PC-9 (cell line): ENCODE results near the gene TGFBI. TPM values are rescaled to one million over a fixed set of nuclear protein-coding genes. Genes with fewer than 3 reads are reported as not detected.

Source experiments
- BruUV-seq: library from RNA; stranded (reverse); fragments of 400-500 nt; replicated peaks from 2 replicates; lab custom pipeline; 2021; lab: Mats Ljungman, UMichigan
- CTCF ChIA-PET: fragments of 300-600 bp; sonication (Branson Sonifier 250); formaldehyde crosslinking; loops from one replicate; lab custom pipeline; 2022; ENCODE audit warnings: antibody characterized with exemption; lab: Charles Lee
- POLR2A ChIA-PET: fragments of 300-600 bp; sonication (Branson Sonifier 250); formaldehyde crosslinking; loops from one replicate; lab custom pipeline; 2022; ENCODE audit warnings: antibody characterized with exemption; ENCODE audit not compliant: unreplicated experiment; lab: Charles Lee
- DNase-seq, 2 experiments: peaks; one replicate each; pipeline versions ENCODE4 v3.0.0 to v3.0.0-alpha.2; 2015 to 2022; ENCODE audit warnings: mixed read lengths in 1 of 2
- H2AFZ ChIP-seq: fragments of 200-600 bp; sonication (generic); 2 replicates; pipeline ENCODE4 v1.8.1; 2017; ENCODE audit warnings: antibody characterized with exemption
- H3F3A ChIP-seq: fragments of 200-600 bp; sonication (generic); 2 replicates; pipeline ENCODE4 v1.8.1; 2017; ENCODE audit warnings: antibody characterized with exemption, mild to moderate bottlenecking, low read depth; ENCODE audit not compliant: insufficient read depth
- H3K27ac ChIP-seq: fragments of 200-600 bp; sonication (generic); 2 replicates; pipeline ENCODE4 v1.6.1; 2016; ENCODE audit warnings: mixed run types
- H3K27me3 ChIP-seq: fragments of 200-600 bp; sonication (generic); 2 replicates; pipeline ENCODE4 v1.6.1; 2016; ENCODE audit warnings: low read depth, mixed run types; ENCODE audit not compliant: insufficient read depth
- H3K36me3 ChIP-seq: fragments of 200-600 bp; sonication (generic); 2 replicates; pipeline ENCODE4 v1.6.1; 2016; ENCODE audit warnings: low read depth, mixed run types
- H3K4me1 ChIP-seq: fragments of 200-600 bp; sonication (generic); replicated peaks from 2 replicates; pipeline ENCODE4 v1.6.1; 2016; ENCODE audit warnings: mixed run types; ENCODE audit not compliant: insufficient read depth
- H3K4me2 ChIP-seq: fragments of 200-600 bp; sonication (generic); 2 replicates; pipeline ENCODE4 v1.6.1; 2017; ENCODE audit warnings: mixed run types
- H3K4me3 ChIP-seq: fragments of 200-600 bp; sonication (generic); 2 replicates; pipeline ENCODE4 v1.6.1; 2016; ENCODE audit warnings: mixed run types
- H3K79me2 ChIP-seq: fragments of 200-600 bp; sonication (generic); 2 replicates; pipeline ENCODE4 v1.6.1; 2017; ENCODE audit warnings: low read depth, mixed run types
- H3K9me2 ChIP-seq: fragments of 200-600 bp; sonication (generic); 2 replicates; pipeline ENCODE4 v1.8.1; 2017; ENCODE audit warnings: mild to moderate bottlenecking; ENCODE audit not compliant: insufficient read depth
- H3K9me3 ChIP-seq: fragments of 200-600 bp; sonication (generic); 2 replicates; pipeline ENCODE4 v1.8.1; 2016; ENCODE audit warnings: low read depth; ENCODE audit not compliant: insufficient read depth
- H4K20me1 ChIP-seq: fragments of 200-600 bp; sonication (generic); 2 replicates; pipeline ENCODE4 v1.8.1; 2017; ENCODE audit not compliant: insufficient read depth
- CTCF ChIP-seq: fragments of 200-600 bp; sonication (generic); conservative IDR thresholded peaks from 2 replicates; pipeline ENCODE4 v1.6.1; 2017; ENCODE audit warnings: mixed run types, antibody characterized with exemption, mild to moderate bottlenecking, moderate library complexity
- EZH2 ChIP-seq: fragments of 200-600 bp; sonication (generic); IDR thresholded peaks from 2 replicates; pipeline ENCODE4 v1.8.0; 2017; ENCODE audit warnings: antibody characterized with exemption, low read depth
- intact Hi-C: fragments of 100-400 bp; cut with micrococcal nuclease; formaldehyde crosslinking; loops from one replicate; pipeline ENCODE4 v1.10.0; 2022; ENCODE audit not compliant: unreplicated experiment
- total RNA-seq: library from RNA; stranded (reverse); gene quantifications from 2 replicates; pipeline ENCODE4 v1.2.3, GENCODE V29; 2021

The TGFBI gene
- total RNA-seq, 1 experiment from 2014 or later: 437 TPM

GRCh38 chr5:135986891-135987401 is 41.8 kb upstream of the TGFBI start:
- Histone ChIP-seq H4K20me1 (no peaks in the 10 kb centered on the region), H3K4me2 (no peak overlapping the region), H3K4me3 (no peak overlapping the region), H3K9me2 (no peaks in the 10 kb centered on the region), H3K79me2 (no peaks in the 10 kb centered on the region), H3K4me1 (no peaks in the 10 kb centered on the region), H2AFZ (no peak overlapping the region), H3K9me3 (no peaks in the 10 kb centered on the region), H3K27me3 (no peaks in the 10 kb centered on the region), H3K27ac (no peak overlapping the region), H3F3A (no peaks in the 10 kb centered on the region), H3K36me3 (no peaks in the 10 kb centered on the region)
- POLR2A ChIA-PET: no interaction called here
- intact Hi-C loops: no loop called here
- no peak for TF ChIP-seq CTCF
- no peak for TF ChIP-seq EZH2
- no TSS peak for BruUV-seq
- CTCF ChIA-PET: interaction anchor here (0.9 kb wide), 1 partner anchor 10 kb away, joined by 3 read pairs; no protein-coding TSS in a partner anchor
- no peak for DNase-seq

- BruUV-seq: no TSS peak
- H3K4me3 ChIP-seq: no peak overlapping the region
- H4K20me1 ChIP-seq: no peaks in the 10 kb centered on the region
- H3K27ac ChIP-seq: no peak overlapping the region
- ChIA-PET POLR2A (interaction anchor here (0.7 kb wide), 1 partner anchor 12 kb away, joined by 3 read pairs; no protein-coding TSS in a partner anchor), CTCF (no interaction called here)
- intact Hi-C loops: no loop called here
- H3K4me2 ChIP-seq: no peak overlapping the region
- no peaks in the 10 kb centered on the region for H3K4me1 ChIP-seq
- H2AFZ ChIP-seq: no peak overlapping the region
- no peaks in the 10 kb centered on the region for H3K27me3 ChIP-seq
- H3F3A ChIP-seq: no peaks in the 10 kb centered on the region
- no peak for DNase-seq
- no peaks in the 10 kb centered on the region for H3K9me3 ChIP-seq
- H3K9me2 ChIP-seq: no peaks in the 10 kb centered on the region
- H3K79me2 ChIP-seq: no peaks in the 10 kb centered on the region
- TF ChIP-seq CTCF (no peak), EZH2 (no peak)
- H3K36me3 ChIP-seq: no peaks in the 10 kb centered on the region
Observed at GRCh38 chr5:135988546-135988945, 40.2 kb upstream of the TGFBI start.

- no peaks in the 10 kb centered on the region for H3F3A ChIP-seq
- H3K4me1 ChIP-seq: no peaks in the 10 kb centered on the region
- no peaks in the 10 kb centered on the region for H3K9me2 ChIP-seq
- no peak overlapping the region for H3K4me2 ChIP-seq
- DNase-seq: no peak
- no peaks in the 10 kb centered on the region for H3K9me3 ChIP-seq
- no peaks in the 10 kb centered on the region for H3K27me3 ChIP-seq
- no TSS peak for BruUV-seq
- H3K79me2 ChIP-seq: no peaks in the 10 kb centered on the region
- H3K36me3 ChIP-seq: no peaks in the 10 kb centered on the region
- ChIA-PET POLR2A (interaction anchor here (1.0 kb wide), 1 partner anchor 28 kb away, joined by 6 read pairs; no protein-coding TSS in a partner anchor), CTCF (no interaction called here)
- H3K27ac ChIP-seq: no peak overlapping the region
- H2AFZ ChIP-seq: no peak overlapping the region
- no peak for TF ChIP-seq CTCF
- TF ChIP-seq EZH2: no peak
- intact Hi-C loops: no loop called here
- no peaks in the 10 kb centered on the region for H4K20me1 ChIP-seq
- H3K4me3 ChIP-seq: no peak overlapping the region
Observed at GRCh38 chr5:135989686-135990085, 39.1 kb upstream of the TGFBI start.
